Hepatic stellate cell (primary cell): ENCODE measurements around the gene ENGASE.

Source experiments
- DNase-seq: peaks from one replicate; pipeline ENCODE4 v3.0.0; 2011; ENCODE audit warnings: low spot score

ENGASE gene

DNA sequence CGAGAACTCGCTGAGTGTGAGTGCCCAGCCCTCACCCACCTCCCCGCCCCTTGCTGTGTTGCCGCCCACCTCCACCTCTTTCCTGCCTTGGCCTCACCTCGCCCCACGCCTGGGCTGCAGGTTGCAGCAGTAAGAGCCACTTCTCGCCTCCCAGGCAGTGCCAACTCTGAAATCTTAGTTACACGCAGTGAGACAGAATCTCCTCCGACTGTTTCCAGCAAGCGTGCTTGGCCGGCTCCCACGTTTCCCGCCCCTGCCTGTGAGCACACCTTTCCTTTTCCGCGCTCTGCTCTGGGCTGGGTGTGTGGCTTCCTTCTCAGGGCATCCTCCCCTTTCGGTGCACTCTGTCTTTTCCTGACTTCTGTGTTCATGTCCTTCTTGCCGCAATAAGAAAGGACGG is 5.7 kb downstream of the ENGASE start:
- DNase-seq: no peak

DNA sequence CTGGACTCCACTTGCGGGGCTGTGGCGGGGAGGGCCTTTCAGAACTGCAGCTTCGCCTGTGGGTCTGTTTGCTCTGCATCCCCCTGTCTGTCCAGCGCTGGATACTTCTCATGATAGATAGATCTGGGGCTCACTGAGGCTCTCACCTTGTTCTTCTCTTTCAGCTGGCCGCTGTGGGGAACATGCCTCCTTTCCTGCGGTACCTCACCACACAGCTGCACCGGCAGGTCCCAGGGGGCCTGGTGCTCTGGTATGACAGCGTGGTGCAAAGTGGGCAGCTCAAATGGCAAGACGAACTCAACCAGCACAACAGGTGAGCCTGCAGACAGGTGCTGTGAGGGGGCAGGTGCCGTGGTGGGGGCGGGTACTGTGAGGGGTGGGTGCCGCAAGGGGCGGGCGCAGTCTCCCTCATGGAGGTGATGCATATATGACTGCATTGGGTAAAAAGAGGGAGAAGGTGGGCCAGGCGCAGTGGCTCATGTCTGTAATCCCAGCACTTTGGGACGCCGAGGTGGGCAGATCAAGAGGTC is 6.2 kb downstream of the ENGASE start:
- no peak for DNase-seq

DNA sequence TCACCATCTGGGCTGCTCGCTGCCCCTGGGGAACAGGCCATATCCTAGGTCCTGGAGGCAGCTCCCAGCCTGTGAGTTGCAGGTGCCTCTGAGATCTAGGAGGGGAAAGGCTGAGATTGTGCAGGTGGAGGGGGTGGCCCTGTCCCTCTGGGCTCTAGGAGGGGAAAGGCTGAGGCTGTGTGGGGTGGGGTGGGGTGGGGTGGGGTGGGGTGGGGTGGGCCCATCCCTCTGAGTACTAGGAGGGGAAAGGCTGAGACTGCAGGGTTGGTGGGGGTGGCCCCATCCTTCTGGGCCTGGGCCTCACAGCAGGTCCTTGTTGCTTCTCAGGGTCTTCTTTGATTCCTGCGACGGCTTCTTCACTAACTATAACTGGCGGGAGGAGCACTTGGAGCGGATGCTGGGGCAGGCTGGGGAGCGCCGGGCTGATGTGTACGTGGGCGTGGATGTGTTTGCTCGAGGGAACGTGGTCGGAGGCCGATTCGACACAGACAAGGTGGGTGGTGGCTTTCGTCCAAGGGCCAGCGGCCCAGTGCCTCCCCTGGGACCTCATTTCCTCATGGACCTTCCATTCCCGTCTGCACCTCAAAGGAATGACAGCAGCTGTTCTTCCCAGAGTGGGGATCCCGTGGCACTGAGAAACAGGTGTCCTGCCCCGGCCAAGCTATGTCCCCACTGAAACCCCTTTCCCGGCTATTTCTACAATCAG is 7.1 kb downstream of the ENGASE start:
- no peak for DNase-seq

DNA sequence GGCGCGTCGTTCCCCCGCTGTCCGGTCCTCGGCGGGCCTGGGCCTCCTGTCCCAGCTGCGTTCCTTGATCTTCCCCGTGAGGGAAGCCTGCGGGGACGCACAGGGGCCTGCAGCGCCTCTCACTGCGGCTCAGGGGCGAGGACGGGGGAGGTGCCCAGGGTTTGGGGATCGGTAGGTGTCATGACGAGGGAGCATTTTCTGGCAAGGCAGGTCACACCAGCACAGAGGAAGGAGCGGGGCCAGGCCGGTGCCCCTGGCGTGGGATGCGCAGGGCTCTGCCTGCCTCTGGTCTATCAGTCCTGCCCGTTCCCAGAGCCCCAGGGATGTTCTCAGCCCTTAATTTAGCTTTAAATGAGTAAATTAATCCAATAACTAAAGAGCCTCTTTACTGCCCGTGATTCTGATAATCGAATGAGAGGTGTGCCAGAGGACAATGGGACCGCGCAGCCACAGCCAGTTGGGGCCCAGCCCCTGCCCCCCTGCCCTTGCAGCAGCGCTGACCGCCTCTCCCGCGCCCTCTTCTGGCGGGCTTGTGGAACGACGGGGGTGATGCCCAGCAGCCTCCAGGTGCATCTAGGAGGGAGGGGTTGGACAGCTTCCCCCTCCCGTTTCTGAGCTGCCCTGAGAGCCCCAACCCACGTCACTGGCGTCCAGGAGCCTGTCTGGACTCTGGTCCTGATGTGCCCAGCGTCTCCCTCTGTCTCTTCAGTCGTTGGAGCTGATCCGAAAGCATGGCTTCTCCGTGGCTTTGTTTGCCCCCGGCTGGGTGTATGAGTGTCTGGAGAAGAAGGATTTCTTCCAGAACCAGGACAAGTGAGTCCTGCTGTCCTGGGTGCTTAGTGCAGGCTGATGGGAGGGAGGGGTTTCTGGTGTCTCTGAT is 7.9 kb downstream of the ENGASE start:
- peak; percentile 76 for DNase-seq

DNA sequence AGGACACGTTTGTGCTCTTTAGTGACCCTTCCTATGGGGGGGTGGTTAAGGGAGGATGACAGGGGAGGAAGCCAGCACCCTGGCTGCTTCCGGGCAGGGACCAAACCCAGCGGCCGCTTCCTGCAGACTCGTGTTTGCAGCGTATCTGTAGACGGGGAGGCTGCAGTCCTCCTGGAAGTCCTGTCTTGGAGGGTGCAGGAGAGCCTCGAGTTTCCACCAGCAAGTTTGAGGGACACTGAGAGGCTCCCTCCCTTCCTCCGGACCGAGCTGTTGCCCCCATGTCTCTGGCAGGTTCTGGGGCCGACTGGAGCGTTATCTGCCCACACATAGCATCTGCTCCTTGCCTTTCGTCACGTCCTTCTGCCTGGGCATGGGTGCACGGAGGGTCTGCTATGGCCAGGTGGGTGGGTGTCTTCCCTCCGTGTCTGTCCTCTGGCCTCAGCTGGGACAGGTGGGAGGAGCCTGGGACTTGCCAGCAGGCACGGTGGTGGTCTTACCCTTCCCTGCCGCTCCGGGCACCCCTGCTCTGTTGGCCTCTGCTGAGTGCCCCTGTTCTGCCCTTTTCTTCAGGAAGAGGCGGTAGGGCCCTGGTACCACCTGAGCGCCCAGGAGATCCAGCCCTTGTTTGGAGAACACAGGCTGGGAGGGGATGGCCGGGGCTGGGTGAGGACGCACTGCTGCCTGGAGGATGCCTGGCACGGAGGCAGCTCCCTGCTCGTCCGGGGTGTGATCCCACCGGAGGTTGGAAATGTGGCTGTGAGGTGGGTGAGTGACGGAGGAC is 8.8 kb downstream of the ENGASE start:
- no peak for DNase-seq

DNA sequence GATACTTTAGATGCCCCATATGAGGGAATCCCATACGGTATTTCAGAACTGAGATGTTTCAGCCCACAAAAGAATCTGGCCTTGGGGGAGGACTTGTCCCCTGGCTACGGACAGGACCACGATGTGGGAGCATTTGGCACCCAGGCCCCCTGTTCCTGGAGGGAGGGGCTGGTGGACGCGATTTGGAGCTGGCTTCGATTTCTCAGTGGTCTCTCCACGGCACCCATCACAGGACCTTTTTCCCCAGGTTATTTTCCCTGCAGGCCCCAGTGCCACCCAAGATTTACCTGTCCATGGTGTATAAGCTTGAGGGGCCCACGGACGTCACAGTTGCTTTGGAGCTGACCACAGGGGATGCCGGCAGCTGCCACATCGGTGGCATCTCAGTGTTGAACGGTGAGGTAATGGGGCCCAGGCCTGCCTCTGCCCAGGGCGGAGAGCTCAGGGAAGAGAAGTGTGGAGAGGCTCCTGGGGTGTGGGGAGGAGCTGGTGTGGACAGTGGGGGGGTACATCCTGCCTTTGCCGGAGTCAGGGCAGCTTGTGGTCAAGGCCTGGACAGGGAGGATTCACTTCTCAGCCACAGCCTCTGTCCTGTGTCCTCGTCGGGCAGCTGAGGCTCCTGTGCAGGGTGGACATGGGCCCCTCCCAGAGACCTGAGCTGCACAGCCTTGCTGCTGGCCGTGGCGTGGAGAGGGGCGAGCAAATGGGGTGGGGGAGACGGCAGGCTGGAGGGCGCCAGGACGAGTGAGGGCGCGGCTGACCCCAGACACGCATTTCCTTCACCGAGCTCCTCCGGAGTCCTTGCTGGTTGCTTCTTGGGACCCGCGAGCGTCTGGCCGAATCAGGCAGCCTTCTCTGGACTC is 9.9 kb downstream of the ENGASE start:
- no peak for DNase-seq

DNA sequence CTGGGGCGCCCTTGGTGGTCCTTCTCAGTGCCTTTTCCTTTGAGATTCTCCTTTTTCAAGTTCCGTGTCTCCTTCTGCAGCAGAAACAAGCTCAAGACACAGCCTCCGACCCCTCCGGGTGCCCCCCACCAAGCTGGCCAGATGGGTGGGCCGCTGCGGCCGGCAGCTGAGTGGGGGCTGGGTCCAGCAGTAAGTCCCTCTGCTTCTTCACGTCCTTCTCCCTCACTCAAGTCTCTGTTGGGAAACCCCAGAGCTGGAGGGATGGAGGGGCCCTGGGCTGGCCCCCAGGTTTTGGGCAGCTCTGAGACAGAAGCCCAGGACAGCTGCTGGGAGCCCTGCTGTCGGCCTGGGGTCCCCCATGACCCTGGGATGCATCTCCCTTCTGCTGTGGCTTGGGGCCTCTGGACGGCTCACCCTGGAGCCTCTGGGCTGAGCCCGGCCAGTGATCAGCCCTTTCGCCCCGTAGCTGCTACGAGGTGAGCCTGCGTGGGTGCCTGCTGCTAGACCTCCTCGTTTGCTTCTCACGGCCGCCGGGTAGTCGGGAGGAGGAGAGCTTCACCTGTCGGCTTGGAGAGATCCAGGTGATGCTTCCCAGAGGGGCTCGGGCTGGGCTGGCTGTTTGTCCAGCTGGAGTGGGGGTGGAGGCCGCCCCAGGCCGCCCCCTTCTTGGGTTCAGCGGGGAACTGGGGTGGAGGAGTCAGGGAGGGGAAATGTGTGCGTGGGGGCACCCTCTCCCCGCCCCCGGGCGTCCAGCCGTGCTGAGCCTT is 10.7 kb downstream of the ENGASE start:
- DNase-seq: no peak

DNA sequence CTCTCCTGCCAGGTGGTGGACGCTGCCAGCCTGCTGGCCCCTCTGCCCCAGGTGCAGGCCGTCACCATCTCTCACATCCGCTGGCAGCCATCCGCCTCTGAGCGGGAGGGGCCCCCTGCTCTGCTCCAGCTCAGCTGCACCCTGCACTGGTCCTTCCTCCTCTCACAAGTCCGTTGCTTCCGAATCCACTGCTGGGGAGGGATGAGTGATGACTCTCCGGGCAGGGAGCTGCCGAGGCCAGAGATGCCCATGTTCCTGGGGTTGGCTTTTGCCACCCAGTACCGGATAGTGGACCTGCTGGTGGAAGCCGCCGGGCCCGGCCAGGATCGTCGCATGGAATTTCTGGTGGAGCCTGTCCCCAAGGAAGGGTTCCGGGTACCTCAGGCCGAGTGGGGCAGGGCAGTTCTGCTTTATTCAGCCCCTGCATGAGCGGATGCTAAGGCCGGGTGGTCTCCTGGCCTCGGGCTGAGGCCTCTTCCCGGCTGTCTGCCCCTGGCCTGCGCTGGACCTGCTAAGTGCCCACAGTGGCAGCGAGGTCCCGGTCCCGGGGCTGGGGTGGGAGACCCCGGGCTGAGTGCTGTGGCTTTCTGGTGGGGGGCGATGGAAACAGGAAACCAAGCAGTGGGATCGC is 11.4 kb downstream of the ENGASE start:
- no peak for DNase-seq

DNA sequence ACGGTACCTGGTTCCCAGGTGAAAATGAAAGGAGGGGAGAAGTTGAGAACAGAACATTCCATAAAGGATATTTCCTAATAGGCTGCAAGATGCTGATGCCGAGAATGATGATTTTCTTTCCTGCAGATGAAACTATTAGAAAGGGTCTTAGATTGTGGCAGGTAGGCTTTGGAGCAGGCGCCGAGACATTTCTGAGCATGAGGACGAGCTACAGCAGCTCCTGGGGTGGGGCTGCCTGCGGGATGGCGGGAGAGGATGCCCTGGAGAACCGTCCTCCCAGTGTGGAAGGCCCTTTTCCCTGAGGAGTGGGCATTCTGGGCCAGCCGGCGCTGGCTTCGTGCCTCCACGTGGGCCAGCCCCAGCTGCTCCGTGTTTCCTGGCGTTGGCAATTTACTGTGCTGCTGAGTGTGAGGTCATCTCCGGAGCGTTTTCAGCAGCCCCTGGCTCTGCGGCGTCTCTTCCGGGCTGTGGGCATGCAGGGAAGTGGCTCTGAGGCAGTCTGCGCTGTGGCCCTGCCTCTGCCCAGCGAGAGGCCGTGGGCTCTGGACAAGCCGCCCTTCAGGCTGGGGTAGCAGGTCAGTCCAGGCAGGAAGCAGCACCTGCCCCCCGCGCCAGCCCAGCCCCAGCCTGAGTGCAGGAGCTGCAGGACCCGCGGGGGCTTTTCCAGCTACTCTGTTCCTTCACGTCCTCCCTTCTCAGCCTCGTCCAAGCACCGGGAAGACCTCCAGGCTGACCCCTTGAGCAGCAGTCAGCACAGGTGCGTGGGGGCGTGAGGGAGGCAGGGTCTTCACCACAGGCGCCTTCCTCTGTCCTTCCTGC is 12.2 kb downstream of the ENGASE start:
- no peak for DNase-seq

DNA sequence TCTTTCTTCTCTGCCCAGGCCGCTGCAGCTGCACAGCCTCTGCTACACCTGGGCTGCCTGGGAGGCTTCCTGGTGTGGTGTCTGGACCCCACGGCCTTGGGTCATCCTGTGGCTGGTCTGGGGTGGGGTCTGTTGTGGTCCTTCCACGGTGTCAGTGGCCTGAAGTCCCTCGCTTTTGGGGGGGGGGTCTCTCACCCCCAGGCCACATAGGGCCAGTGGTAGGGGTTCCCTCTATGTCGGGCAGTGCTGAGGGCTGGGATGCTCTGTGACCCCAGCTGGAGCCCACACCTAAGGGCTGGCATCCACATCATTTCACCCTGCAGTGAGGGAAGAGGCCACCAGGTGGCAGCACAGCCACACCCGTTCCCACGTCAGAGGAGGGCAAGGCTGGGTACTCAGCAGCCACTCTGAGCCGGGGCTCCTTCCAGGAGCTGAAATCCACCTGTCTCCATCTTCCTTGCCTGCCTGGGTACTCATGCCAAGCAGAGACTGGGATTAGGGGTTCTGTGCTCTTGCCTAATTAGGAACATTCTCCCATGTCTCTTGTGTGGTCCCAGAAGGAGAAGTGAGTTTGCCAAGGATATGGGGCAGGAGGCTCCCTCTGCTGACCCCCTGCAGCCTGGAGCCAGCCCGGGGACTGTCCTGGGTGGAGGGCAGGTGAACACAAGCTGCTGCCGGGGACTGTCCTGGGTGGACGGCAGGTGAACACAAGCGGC is 13.0 kb downstream of the ENGASE start:
- DNase-seq: peak; percentile 89

DNA sequence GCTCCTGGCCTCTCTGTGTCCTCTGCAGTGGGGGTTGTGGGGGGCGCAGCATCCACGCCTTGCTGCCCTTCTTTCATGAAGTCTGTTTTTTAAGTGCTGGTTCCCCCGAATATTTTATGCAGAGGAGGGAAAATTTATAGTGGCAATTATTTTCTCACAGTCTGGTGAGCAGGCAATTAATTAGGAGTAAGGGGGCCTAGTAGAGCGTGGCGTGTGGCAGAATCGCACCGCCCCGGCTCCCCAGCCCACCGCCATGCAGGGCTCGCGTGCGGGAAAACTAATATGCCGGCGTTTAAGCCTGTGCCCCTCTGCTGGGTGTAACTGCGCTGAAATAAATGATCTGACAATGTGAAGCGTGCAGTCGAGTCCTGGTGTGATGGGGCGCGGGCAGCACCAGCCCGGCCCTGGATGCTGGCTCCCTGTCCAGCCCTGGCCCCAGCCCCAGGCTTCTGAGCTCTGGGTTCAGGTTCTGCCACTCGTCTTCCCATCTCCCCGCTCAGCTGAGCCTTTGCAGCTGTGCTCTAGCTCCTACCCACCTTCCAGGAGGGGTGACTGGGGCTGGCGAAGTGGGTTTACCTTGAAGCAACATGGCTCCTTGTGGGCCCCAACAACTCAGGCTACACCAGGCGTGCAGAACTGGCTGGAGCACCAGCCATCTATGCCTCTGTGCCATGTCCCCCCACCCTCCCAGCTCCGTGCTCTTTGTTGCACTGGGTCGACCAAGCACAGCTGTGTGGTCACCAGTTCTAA is 13.8 kb downstream of the ENGASE start:
- DNase-seq: no peak

DNA sequence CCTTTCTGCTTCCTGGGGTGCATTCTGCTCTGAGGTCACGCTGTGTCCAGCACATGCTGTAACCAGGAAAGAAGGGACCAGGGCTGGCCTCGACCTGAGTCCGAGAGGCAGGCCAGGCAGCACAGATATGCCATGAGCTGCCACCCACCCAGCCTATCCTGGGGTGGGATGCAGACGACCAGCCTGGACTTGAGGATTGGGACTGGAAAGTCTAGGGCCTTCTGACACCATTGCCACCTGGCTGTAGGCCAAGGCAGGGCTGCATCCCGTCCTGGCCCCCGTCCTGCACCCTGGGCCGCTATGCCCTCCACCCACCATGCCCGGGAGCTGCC is 14.3 kb downstream of the ENGASE start:
- DNase-seq: no peak

DNA sequence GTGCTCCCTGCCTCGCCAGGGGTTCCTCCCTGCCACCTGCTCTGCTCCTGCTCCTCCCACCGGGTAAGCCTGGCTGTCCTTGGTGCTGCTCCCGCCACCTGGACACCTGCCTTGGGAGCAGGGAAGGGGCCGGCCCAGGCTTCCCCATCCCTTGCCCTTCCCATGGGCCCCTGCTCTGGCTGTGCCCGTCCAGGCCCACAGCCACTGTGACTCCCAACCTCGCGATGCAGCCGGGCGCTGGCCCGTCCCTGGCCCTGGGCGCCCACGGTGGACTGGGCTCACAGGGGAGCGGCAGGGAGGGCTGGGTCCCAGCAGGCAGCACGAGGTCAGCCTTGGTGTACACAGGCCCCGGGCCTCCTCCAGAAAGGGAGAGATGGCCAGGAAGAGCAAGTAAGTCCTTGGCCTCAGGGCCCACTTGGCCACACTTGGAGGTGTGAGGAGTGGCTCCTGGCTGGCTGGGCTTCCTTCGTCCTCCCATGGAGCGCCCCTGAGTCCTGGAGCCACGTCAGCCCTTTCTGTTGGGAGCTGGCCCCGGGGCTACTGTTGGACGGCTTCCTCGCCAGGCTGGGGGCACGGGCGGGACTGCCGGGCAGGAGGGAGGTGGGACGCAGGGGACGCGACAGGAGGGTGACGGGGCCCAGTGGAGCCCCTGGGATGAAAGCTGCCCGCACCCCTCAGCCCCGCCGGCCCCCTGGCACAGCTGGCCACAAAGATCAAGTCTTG is 15.3 kb downstream of the ENGASE start:
- no peak for DNase-seq

DNA sequence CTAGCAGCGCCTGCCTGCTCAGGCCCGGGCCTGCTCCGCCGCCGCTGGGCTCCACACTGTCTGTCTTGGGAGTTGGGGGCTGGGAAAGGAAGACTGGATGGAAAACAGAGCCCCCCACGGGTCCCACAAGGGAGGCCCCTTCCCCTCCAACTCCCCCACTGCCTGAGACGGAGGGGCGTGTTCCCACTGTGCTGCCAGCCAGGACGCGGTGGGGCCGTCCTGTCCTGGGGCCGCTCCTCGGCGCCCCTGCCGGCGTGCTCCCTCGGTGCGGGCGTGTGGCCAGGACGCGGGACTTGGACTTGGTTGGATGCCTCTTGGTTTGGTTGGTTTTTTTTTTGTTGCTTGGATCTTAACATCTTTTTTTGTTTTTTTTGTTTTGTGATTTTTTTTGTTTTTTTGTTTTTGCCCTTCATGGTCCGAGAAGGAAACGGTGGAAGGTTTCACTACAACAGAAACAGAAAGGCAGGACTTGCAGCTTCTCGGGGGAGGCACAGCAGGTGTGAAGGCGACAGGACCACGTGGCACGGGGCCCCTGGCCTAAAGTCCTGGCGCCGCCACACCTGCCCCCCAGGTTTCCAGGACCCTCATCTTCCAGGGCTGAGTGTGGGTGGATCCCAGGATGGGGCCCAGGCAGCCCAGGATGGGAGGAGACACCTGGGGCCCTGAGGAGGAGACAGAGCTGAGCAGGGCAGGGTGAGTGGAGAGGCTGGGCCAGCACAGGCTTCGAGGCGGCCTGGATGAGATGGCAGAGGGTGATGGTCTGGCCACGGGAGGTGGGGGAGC is 16.0 kb downstream of the ENGASE start:
- peak; percentile 65 for DNase-seq

DNA sequence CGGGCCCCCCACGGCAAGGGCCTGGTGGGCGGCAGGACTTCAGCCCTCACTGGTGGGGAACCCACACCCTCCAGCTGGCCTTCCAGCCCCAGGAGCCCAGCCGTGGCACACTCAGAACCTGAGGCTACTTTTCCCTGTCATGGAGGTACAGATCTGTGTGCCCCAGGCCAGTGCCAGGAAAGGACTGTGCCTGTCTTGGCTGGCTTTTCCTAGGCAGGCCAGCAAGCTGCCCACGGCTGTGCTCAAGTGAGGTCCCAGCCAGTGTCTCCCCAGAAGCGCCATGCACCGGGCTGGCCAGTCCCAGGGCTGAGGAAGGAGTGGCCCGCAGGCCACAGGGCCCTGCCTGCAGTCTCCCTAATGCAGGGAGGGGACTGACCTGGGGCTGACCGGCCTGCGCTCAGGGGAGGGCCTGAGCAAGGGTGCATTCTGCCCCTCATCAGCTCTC is 16.6 kb downstream of the ENGASE start:
- DNase-seq: no peak

DNA sequence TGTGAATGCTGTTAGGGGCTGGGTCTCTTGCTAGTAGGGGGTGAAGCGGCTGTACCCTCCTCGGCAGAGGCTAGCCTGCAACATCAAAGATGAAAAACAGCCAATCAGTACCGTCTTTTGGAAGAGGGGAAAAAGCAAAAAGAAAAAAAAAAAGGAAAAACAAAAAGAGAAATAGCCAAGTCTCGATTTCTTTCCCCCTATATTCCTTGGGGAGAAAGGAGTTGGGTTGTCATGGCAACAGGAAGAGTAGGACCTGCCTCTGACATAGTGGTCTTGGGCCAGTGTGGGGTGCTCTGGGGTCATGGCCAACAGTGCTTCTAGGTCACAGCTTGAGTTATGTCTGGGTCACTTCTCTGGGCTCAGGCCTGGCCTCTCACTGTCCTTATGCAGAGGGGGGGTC is 17.9 kb downstream of the ENGASE start:
- no peak for DNase-seq

DNA sequence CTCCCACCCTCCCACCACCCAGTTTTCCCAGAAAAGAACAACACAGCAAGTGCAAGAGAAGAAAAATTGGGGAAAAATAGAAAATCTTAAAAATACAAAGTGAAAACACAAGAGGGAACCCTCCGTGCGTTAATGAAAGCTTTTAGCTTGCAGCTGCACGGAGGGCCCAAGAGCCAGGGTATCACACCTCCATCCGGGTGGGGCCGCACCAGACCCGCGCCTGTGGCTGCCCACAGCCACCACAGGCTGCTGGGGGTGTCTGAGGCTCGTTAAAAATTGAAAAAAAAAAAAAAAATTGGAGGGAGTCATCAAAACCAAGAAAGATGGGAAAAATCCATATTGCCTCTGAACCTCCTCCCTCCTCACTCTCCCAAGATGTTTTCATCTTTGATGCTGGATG is 18.6 kb downstream of the ENGASE start:
- DNase-seq: no peak
